GM11168 (cell line): ENCODE data around the gene RNF227.
"Not testable (repeated sequence)": the region's sequence is repeated elsewhere in the genome, so short reads cannot be mapped to it uniquely, and the experiment has no call there.

Source experiments
- in situ Hi-C: fragments of 300-500 bp; cut with MboI; formaldehyde crosslinking; loops from one replicate; pipeline ENCODE4 v1.12.0; 2022; ENCODE audit warnings: low sequenced_read_pairs; ENCODE audit not compliant: unreplicated experiment

Gene RNF227

GRCh38 chr17:7867881-7868329, 48.2 kb downstream of the RNF227 start:
- in situ Hi-C loops: no loop called here

GRCh38 chr17:7864995-7865650, 51.0 kb downstream of the RNF227 start:
- in situ Hi-C loops: no loop called here

DNA sequence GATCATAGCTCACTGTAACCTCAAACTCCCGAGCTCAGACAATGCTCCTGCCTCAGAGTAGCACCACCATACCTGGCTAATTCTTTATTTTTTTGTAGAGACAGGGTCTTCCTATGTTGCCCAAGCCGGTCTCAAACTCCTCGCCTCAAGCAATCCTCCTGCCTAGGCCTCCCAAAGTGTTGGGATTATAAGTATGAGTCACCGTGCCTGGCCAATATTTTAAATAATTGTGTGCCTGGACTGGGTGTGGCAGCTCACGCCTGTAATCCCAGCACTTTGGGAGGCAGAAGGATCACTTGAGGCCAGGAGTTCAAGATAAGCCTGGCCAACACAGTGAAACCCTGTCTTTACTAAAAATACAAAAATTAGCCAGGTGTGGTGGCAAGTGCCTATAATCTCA, 51.7 kb downstream of the RNF227 start:
- in situ Hi-C loops: not testable (repeated sequence)
